Calu3 (cell line): ENCODE data around the gene AKAP13. TPM values are rescaled to one million over a fixed set of nuclear protein-coding genes. Genes with fewer than 3 reads are reported as not detected.

ENCODE experiments used
- BruUV-seq: library from RNA; stranded (reverse); fragments of 400-500 nt; replicated peaks from 2 replicates; lab custom pipeline; 2021; lab: Mats Ljungman, UMichigan
- CTCF ChIA-PET: fragments of 300-600 bp; sonication (Branson Sonifier 250); formaldehyde crosslinking; loops from one replicate; lab custom pipeline; 2022; ENCODE audit warnings: antibody characterized with exemption; lab: Charles Lee
- DNase-seq: peaks from one replicate; pipeline ENCODE4 v3.0.0; 2022
- H3K27ac Mint-ChIP-seq: one replicate; pipeline ENCODE4 v1.8.0; 2022; ENCODE audit warnings: mixed read lengths; ENCODE audit not compliant: unreplicated experiment
- H3K27me3 Mint-ChIP-seq: one replicate; pipeline ENCODE4 v1.8.0; 2022; ENCODE audit warnings: mixed read lengths; ENCODE audit not compliant: unreplicated experiment
- H3K36me3 Mint-ChIP-seq: one replicate; pipeline ENCODE4 v1.8.0; 2022; ENCODE audit warnings: mild to moderate bottlenecking, moderate library complexity, mixed read lengths; ENCODE audit not compliant: insufficient read depth, unreplicated experiment
- H3K4me1 Mint-ChIP-seq: one replicate; pipeline ENCODE4 v1.8.0; 2022; ENCODE audit warnings: mild to moderate bottlenecking, low read depth, mixed read lengths; ENCODE audit not compliant: unreplicated experiment
- H3K4me3 Mint-ChIP-seq: one replicate; pipeline ENCODE4 v1.8.0; 2022; ENCODE audit warnings: mild to moderate bottlenecking, low read depth, moderate library complexity, mixed read lengths; ENCODE audit not compliant: unreplicated experiment
- H3K9me3 Mint-ChIP-seq: one replicate; pipeline ENCODE4 v1.8.0; 2022; ENCODE audit warnings: low read depth, mixed read lengths; ENCODE audit not compliant: unreplicated experiment
- CTCF ChIP-seq: fragments of 200-600 bp; IDR thresholded peaks from one replicate; pipeline ENCODE4 v1.8.0; 2022; ENCODE audit warnings: antibody characterized with exemption; ENCODE audit not compliant: unreplicated experiment
- intact Hi-C: fragments of 100-400 bp; cut with micrococcal nuclease; formaldehyde crosslinking; loops from one replicate; pipeline ENCODE4 v1.10.0; 2022; ENCODE audit not compliant: unreplicated experiment
- total RNA-seq: library from RNA; stranded (reverse); gene quantifications from 2 replicates; pipeline ENCODE4 v1.2.3, GENCODE V29; 2022

AKAP13 gene
- total RNA-seq, 1 experiment from 2014 or later, result 145 TPM

- TF ChIP-seq CTCF, result no peak
- DNase-seq, result no peak
- peak overlapping the region; percentile 42 for H3K4me3 Mint-ChIP-seq
- CTCF ChIA-PET, result interaction anchor here (0.7 to 5.9 kb wide), 18 partner anchors 10 to 254 kb away, joined by 3 to 85 read pairs (median 5); partner anchors contain the start of gene AKAP13
- H3K9me3 Mint-ChIP-seq, result no peaks in the 10 kb centered on the region
- H3K4me1 Mint-ChIP-seq, result peaks cover 76% of the 10 kb centered on the region
- H3K27me3 Mint-ChIP-seq, result no peaks in the 10 kb centered on the region
- intact Hi-C loops, result loop anchor here (1.0 to 2.0 kb wide), 2 partner anchors 83 to 117 kb away; no protein-coding TSS in a partner anchor
- peaks cover 22% of the 10 kb centered on the region for H3K36me3 Mint-ChIP-seq
- BruUV-seq, result TSS peak; percentile 82
- H3K27ac Mint-ChIP-seq, result peak overlapping the region; percentile 90
These were observed 33.6 kb downstream of the AKAP13 start for GRCh38 chr15:85414037-85414436.

- peaks cover 81% of the 10 kb centered on the region for H3K4me1 Mint-ChIP-seq
These were observed 34.1 kb downstream of the AKAP13 start for GRCh38 chr15:85414495-85414894.

GRCh38 chr15:85414991-85415390 lies 34.6 kb downstream of the AKAP13 start:
- Mint-ChIP-seq H3K27ac (peak overlapping the region; percentile 90), H3K36me3 (peaks cover 22% of the 10 kb centered on the region), H3K4me1 (peaks cover 81% of the 10 kb centered on the region), H3K9me3 (no peaks in the 10 kb centered on the region), H3K27me3 (no peaks in the 10 kb centered on the region), H3K4me3 (peak overlapping the region; percentile 42)
- CTCF ChIA-PET, result interaction anchor here (0.8 to 5.9 kb wide), 12 partner anchors 11 to 175 kb away, joined by 3 to 85 read pairs (median 4); partner anchors contain the start of gene AKAP13
- intact Hi-C loops, result loop anchor here (1.0 to 2.0 kb wide), 2 partner anchors 84 to 118 kb away; no protein-coding TSS in a partner anchor
- TF ChIP-seq CTCF, result no peak
- DNase-seq, result no peak
- no TSS peak for BruUV-seq

More at GRCh38 chr15:85414495-85414894, 34.1 kb downstream of the AKAP13 start:
- DNase-seq, result no peak
- no peaks in the 10 kb centered on the region for H3K27me3 Mint-ChIP-seq
- H3K9me3 Mint-ChIP-seq, result no peaks in the 10 kb centered on the region
- H3K27ac Mint-ChIP-seq, result peak overlapping the region; percentile 90
- CTCF ChIA-PET, result interaction anchor here (0.7 to 5.9 kb wide), 17 partner anchors 10 to 253 kb away, joined by 3 to 85 read pairs (median 5); partner anchors contain the start of gene AKAP13
- peak overlapping the region; percentile 42 for H3K4me3 Mint-ChIP-seq
- intact Hi-C loops, result loop anchor here (1.0 to 2.0 kb wide), 2 partner anchors 83 to 118 kb away; no protein-coding TSS in a partner anchor
- H3K36me3 Mint-ChIP-seq, result peaks cover 22% of the 10 kb centered on the region
- no peak for TF ChIP-seq CTCF
- no TSS peak for BruUV-seq

- H3K4me1 Mint-ChIP-seq, result peaks cover 81% of the 10 kb centered on the region
- intact Hi-C loops, result loop anchor here (2.0 kb wide), 1 partner anchor 119 kb away; no protein-coding TSS in a partner anchor
- H3K4me3 Mint-ChIP-seq, result no peak overlapping the region
- BruUV-seq, result no TSS peak
- DNase-seq, result no peak
- no peaks in the 10 kb centered on the region for H3K9me3 Mint-ChIP-seq
- peaks cover 19% of the 10 kb centered on the region for H3K36me3 Mint-ChIP-seq
- no peak for TF ChIP-seq CTCF
- H3K27ac Mint-ChIP-seq, result peak overlapping the region; percentile 6
- CTCF ChIA-PET, result interaction anchor here (0.6 to 5.9 kb wide), 5 partner anchors 12 to 125 kb away, joined by 4 to 85 read pairs (median 34); partner anchors contain the start of gene AKAP13
- H3K27me3 Mint-ChIP-seq, result no peaks in the 10 kb centered on the region
These were observed 35.4 kb downstream of the AKAP13 start for GRCh38 chr15:85415783-85416182.
